HEK293 (cell line): ENCODE measurements around the gene TNP2.

Experiments used
- MYNN ChIP-seq: fragments of 450-650 bp; formaldehyde crosslinking; IDR thresholded peaks from 2 replicates; pipeline ENCODE4 v1.5.1; 2016; ENCODE audit warnings: missing biosample characterization, missing genetic modification characterization, borderline replicate concordance
- TRIM28 ChIP-seq: IDR thresholded peaks from 2 replicates; pipeline ENCODE4 v1.6.1; 2011; ENCODE audit warnings: low read length, control low read depth, borderline replicate concordance
- ZNF10 ChIP-seq: fragments of 450-650 bp; formaldehyde crosslinking; IDR thresholded peaks from 2 replicates; pipeline ENCODE4 v1.5.1; 2017; ENCODE audit warnings: missing biosample characterization, missing genetic modification characterization
- ZNF121 ChIP-seq: fragments of 450-650 bp; formaldehyde crosslinking; IDR thresholded peaks from 2 replicates; pipeline ENCODE4 v1.5.1; 2016; ENCODE audit warnings: missing biosample characterization, missing genetic modification characterization
- ZNF311 ChIP-seq: fragments of 450-650 bp; formaldehyde crosslinking; IDR thresholded peaks from 2 replicates; pipeline ENCODE4 v1.5.1; 2017; ENCODE audit warnings: missing biosample characterization, missing genetic modification characterization, borderline replicate concordance
- ZNF423 ChIP-seq: fragments of 450-650 bp; formaldehyde crosslinking; IDR thresholded peaks from 2 replicates; pipeline ENCODE4 v1.5.1; 2016; ENCODE audit warnings: missing biosample characterization, missing genetic modification characterization
- ZNF670 ChIP-seq: fragments of 450-650 bp; formaldehyde crosslinking; IDR thresholded peaks from 2 replicates; pipeline ENCODE4 v1.5.1; 2016; ENCODE audit warnings: missing biosample characterization, missing genetic modification characterization, low read depth
- ZSCAN23 ChIP-seq: fragments of 450-650 bp; formaldehyde crosslinking; IDR thresholded peaks from 2 replicates; pipeline ENCODE4 v1.5.1; 2016; ENCODE audit warnings: missing biosample characterization, missing genetic modification characterization
- TF ChIP-seq, protein P1 (sequence below): fragments of 450-650 bp; formaldehyde crosslinking; IDR thresholded peaks from 2 replicates; pipeline ENCODE4 v1.5.1; 2016; ENCODE audit warnings: missing biosample characterization, missing genetic modification characterization, borderline replicate concordance
- TF ChIP-seq, protein P2 (sequence below): fragments of 450-650 bp; formaldehyde crosslinking; IDR thresholded peaks from 2 replicates; pipeline ENCODE4 v1.5.1; 2016; ENCODE audit warnings: missing biosample characterization, missing genetic modification characterization
- TF ChIP-seq, protein P3 (sequence below): fragments of 450-650 bp; formaldehyde crosslinking; IDR thresholded peaks from 2 replicates; pipeline ENCODE4 v1.5.1; 2016; ENCODE audit warnings: missing biosample characterization, missing genetic modification characterization, borderline replicate concordance

DNA sequence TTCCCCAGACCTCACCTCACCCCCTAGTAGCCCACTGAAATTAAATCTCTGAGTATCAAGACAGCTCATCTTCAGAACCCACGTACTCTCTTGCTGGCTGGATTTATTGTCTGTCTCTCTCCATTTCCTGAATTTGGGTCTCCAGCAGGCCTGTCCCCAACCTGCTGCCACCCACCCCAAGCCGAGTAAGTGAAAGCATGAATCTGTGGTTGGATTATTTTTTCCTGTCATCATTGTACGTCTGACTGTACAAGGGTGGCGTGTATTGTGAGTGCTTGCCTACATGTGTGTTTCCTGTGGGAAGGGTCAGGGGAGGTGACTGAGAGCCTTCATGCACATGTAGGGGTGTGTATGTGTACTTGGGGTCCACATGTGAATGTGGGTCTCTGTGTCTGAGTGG is 5.4 kb downstream of the TNP2 start:
- TF ChIP-seq ZNF311 (tag by site-specific recombination) (no peak), ZNF670 (tag by site-specific recombination) (no peak), TRIM28 (no peak), ZNF121 (no peak), ZSCAN23 (tag by site-specific recombination) (no peak), ZNF423 (tag by site-specific recombination) (no peak), ZNF10 (tag by site-specific recombination) (no peak), MYNN (no peak)
- TF ChIP-seq, protein P1, sequence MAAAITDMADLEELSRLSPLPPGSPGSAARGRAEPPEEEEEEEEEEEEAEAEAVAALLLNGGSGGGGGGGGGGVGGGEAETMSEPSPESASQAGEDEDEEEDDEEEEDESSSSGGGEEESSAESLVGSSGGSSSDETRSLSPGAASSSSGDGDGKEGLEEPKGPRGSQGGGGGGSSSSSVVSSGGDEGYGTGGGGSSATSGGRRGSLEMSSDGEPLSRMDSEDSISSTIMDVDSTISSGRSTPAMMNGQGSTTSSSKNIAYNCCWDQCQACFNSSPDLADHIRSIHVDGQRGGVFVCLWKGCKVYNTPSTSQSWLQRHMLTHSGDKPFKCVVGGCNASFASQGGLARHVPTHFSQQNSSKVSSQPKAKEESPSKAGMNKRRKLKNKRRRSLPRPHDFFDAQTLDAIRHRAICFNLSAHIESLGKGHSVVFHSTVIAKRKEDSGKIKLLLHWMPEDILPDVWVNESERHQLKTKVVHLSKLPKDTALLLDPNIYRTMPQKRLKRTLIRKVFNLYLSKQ (tag by site-specific recombination), result no peak
- TF ChIP-seq, protein P2, sequence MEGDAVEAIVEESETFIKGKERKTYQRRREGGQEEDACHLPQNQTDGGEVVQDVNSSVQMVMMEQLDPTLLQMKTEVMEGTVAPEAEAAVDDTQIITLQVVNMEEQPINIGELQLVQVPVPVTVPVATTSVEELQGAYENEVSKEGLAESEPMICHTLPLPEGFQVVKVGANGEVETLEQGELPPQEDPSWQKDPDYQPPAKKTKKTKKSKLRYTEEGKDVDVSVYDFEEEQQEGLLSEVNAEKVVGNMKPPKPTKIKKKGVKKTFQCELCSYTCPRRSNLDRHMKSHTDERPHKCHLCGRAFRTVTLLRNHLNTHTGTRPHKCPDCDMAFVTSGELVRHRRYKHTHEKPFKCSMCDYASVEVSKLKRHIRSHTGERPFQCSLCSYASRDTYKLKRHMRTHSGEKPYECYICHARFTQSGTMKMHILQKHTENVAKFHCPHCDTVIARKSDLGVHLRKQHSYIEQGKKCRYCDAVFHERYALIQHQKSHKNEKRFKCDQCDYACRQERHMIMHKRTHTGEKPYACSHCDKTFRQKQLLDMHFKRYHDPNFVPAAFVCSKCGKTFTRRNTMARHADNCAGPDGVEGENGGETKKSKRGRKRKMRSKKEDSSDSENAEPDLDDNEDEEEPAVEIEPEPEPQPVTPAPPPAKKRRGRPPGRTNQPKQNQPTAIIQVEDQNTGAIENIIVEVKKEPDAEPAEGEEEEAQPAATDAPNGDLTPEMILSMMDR (tag by site-specific recombination), result no peak
- TF ChIP-seq, protein P3, sequence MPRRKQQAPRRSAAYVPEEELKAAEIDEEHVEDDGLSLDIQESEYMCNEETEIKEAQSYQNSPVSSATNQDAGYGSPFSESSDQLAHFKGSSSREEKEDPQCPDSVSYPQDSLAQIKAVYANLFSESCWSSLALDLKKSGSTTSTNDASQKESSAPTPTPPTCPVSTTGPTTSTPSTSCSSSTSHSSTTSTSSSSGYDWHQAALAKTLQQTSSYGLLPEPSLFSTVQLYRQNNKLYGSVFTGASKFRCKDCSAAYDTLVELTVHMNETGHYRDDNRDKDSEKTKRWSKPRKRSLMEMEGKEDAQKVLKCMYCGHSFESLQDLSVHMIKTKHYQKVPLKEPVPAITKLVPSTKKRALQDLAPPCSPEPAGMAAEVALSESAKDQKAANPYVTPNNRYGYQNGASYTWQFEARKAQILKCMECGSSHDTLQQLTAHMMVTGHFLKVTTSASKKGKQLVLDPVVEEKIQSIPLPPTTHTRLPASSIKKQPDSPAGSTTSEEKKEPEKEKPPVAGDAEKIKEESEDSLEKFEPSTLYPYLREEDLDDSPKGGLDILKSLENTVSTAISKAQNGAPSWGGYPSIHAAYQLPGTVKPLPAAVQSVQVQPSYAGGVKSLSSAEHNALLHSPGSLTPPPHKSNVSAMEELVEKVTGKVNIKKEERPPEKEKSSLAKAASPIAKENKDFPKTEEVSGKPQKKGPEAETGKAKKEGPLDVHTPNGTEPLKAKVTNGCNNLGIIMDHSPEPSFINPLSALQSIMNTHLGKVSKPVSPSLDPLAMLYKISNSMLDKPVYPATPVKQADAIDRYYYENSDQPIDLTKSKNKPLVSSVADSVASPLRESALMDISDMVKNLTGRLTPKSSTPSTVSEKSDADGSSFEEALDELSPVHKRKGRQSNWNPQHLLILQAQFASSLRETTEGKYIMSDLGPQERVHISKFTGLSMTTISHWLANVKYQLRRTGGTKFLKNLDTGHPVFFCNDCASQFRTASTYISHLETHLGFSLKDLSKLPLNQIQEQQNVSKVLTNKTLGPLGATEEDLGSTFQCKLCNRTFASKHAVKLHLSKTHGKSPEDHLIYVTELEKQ, result no peak
